Right renal pelvis (tissue), 4 donors: ENCODE measurements around the gene GAK. TPM values are rescaled to one million over a fixed set of nuclear protein-coding genes. Genes with fewer than 3 reads are reported as not detected.
"Not testable (repeated sequence)": the region's sequence is repeated elsewhere in the genome, so short reads cannot be mapped to it uniquely, and the experiment has no call there.

Source experiments
- DNase-seq, 4 donors: peaks; one replicate each; pipeline ENCODE4 v3.0.0-alpha.2; 2013; ENCODE audit warnings: low read depth in 4 of 4, low spot score in 3 of 4, missing footprints in 1 of 4
- polyA plus RNA-seq, 4 donors: library from polyadenylated mRNA; unstranded; fragments of 120-200 nt; gene quantifications; one replicate each; pipeline ENCODE4 v1.2.1, GENCODE V29; 2013; ENCODE audit not compliant: insufficient read length in 4 of 4

The GAK gene
- polyA plus RNA-seq, 4 donors: 52.1 to 71.6 (median 58.7) TPM

GRCh38 chr4:954211-955020 lies 22.3 kb upstream of the GAK start:
- no peak for DNase-seq

GRCh38 chr4:953574-953915 lies 21.4 kb upstream of the GAK start:
- DNase-seq: no peak

- DNase-seq: no peak
Observed at GRCh38 chr4:952881-953573, 20.9 kb upstream of the GAK start.

- DNase-seq: no peak
Observed at GRCh38 chr4:951594-952468, 19.7 kb upstream of the GAK start.

- DNase-seq: no peak
Observed at GRCh38 chr4:951186-951585, 19.1 kb upstream of the GAK start.

GRCh38 chr4:950136-951020 lies 18.3 kb upstream of the GAK start:
- DNase-seq: no peak

- no peak for DNase-seq
Observed at GRCh38 chr4:949656-950055, 17.5 kb upstream of the GAK start.

- DNase-seq: no peak
Observed at GRCh38 chr4:948936-949300, 16.8 kb upstream of the GAK start.

- DNase-seq: no peak
Observed at GRCh38 chr4:948101-948935, 16.2 kb upstream of the GAK start.

GRCh38 chr4:947491-947971 lies 15.4 kb upstream of the GAK start:
- no peak for DNase-seq

GRCh38 chr4:946517-947471 lies 14.7 kb upstream of the GAK start:
- DNase-seq: no peak

- DNase-seq: no peak
Observed at GRCh38 chr4:946103-946450, 14.0 kb upstream of the GAK start.

GRCh38 chr4:945274-946102 lies 13.4 kb upstream of the GAK start:
- DNase-seq: no peak

GRCh38 chr4:939508-939907 lies 7.4 kb upstream of the GAK start:
- not testable (repeated sequence) for DNase-seq

GRCh38 chr4:932713-933070 lies 576 bp upstream of the GAK start:
- DNase-seq: no peak

GRCh38 chr4:931194-931959 lies 739 bp downstream of the GAK start:
- no peak for DNase-seq

- DNase-seq: no peak
Observed at GRCh38 chr4:930827-931193, 1.3 kb downstream of the GAK start.
